Measurements from ENCODE around the gene PLEKHG2.

GRCh38 chr19:39375929-39376328 lies 36.5 kb upstream of the PLEKHG2 start:
- TF ChIP-seq ZBTB7A (IDR thresholded peaks at IDR 0.05; ENCODE audit: low read depth) = no peak
- TF ChIP-seq TEAD4 (IDR thresholded peaks at IDR 0.05) = no peak
- no peak for TF ChIP-seq CEBPB (IDR thresholded peaks at IDR 0.05)
- TF ChIP-seq REST (IDR thresholded peaks at IDR 0.05; ENCODE audit: low read depth) = no peak
